ENCODE measurements around the gene PAK5.

The PAK5 gene

DNA sequence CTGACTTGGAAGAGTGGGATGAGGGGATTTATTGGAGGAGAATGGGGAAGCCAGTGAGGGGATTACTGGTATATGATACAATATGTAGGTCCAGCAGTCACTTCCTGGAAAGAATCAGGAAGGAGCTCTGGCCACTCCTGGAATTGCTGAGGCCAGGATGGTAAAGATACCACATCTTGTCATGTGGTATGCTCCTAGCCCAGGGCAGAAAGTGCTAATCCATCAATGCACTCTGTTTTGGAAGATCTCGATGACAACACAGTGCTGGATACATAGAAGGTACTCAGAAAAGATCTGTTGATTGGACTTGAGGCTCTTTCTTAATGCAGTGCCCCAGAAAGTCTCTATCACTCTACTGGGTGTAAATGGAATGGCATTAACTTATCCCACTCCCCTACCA, 271.9 kb downstream of the PAK5 start:
- no peak for DNase-seq
- peaks cover 17% of the 10 kb centered on the region for H3K4me1 ChIP-seq
- H3K36me3 ChIP-seq = no peaks in the 10 kb centered on the region
- H3K27me3 ChIP-seq = no peaks in the 10 kb centered on the region
- H3K9me3 ChIP-seq = no peaks in the 10 kb centered on the region
- no peak overlapping the region for H3K4me3 ChIP-seq (ENCODE audit: low read depth, low read length)
- no peak for TF ChIP-seq CTCF (IDR thresholded peaks at IDR 0.05; ENCODE audit: low read depth, low read length)

- Histone ChIP-seq H3K27me3 (no peaks in the 10 kb centered on the region), H3K4me3 (ENCODE audit: low read depth, low read length) (no peak overlapping the region), H3K9me3 (no peaks in the 10 kb centered on the region), H3K4me1 (peaks cover 12% of the 10 kb centered on the region), H3K36me3 (no peaks in the 10 kb centered on the region)
- TF ChIP-seq CTCF (IDR thresholded peaks at IDR 0.05; ENCODE audit: low read depth, low read length) = no peak
- no peak for DNase-seq
These were observed 272.8 kb downstream of the PAK5 start for GRCh38 chr20:9565910-9566550.

GRCh38 chr20:9557411-9557810, 281.5 kb downstream of the PAK5 start:
- TF ChIP-seq CTCF (IDR thresholded peaks at IDR 0.05; ENCODE audit: low read depth, low read length) = no peak
- Histone ChIP-seq H3K36me3 (no peaks in the 10 kb centered on the region), H3K4me3 (ENCODE audit: low read depth, low read length) (no peak overlapping the region)

GRCh38 chr20:9555781-9556180, 283.1 kb downstream of the PAK5 start:
- no peak overlapping the region for H3K4me3 ChIP-seq (ENCODE audit: low read depth, low read length)
- no peak for TF ChIP-seq CTCF (IDR thresholded peaks at IDR 0.05; ENCODE audit: low read depth, low read length)
- no peak for DNase-seq
- H3K4me1 ChIP-seq = peaks cover 6% of the 10 kb centered on the region
- H3K36me3 ChIP-seq = no peaks in the 10 kb centered on the region
- no peaks in the 10 kb centered on the region for H3K9me3 ChIP-seq
- no peaks in the 10 kb centered on the region for H3K27me3 ChIP-seq

More at GRCh38 chr20:9557411-9557810, 281.5 kb downstream of the PAK5 start:
- Histone ChIP-seq H3K9me3 (no peaks in the 10 kb centered on the region), H3K4me1 (no peaks in the 10 kb centered on the region; the same call in 1 of the 2 replicates), H3K27me3 (no peaks in the 10 kb centered on the region)
- no peak for DNase-seq

DNA sequence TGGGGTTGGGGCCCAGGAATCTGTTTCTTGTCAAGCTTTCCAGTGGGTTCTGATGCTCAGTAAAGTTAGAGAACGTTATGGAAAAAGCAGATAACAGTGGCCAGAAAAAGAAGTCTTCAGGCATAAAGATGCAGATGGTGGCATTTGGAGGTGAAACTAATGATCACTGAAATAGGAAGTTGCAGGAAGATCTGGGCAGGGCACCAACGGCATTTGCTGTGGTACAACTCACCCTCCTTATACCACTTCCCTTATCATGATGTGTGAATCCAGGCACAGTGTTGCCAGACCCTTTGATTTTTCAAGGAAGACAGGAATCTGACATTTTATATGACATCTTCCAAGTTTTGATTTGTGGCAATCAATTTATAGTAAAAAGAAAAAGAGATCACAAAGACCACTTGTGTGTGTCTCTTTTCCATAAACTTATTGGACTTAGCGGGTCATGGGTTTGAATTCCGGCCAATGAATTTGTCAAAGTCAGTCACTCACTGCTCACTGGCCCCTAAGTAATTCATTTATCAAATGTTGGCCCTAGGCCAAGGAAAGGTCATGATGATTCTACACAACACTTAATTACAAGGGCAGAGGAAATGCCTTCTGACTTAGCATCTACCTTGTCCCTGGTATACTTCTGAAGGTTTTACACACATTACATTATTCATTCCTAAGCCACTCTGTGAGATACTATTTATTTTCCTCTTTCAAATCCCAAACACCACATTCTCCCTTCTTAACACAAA, 286.9 kb downstream of the PAK5 start:
- H3K4me1 ChIP-seq = peaks cover 6% of the 10 kb centered on the region
- H3K4me3 ChIP-seq (ENCODE audit: low read depth, low read length) = no peak overlapping the region
- TF ChIP-seq CTCF (IDR thresholded peaks at IDR 0.05; ENCODE audit: low read depth, low read length) = no peak
- no peaks in the 10 kb centered on the region for H3K27me3 ChIP-seq
- H3K9me3 ChIP-seq = no peaks in the 10 kb centered on the region
- H3K36me3 ChIP-seq = no peaks in the 10 kb centered on the region
- peak; percentile 38 for DNase-seq

- Histone ChIP-seq H3K4me1 (peaks cover 6% of the 10 kb centered on the region), H3K27me3 (no peaks in the 10 kb centered on the region), H3K4me3 (ENCODE audit: low read depth, low read length) (no peak overlapping the region), H3K9me3 (no peaks in the 10 kb centered on the region), H3K36me3 (no peaks in the 10 kb centered on the region)
- DNase-seq = no peak
- no peak for TF ChIP-seq CTCF (IDR thresholded peaks at IDR 0.05; ENCODE audit: low read depth, low read length)
These were observed 288.0 kb downstream of the PAK5 start for GRCh38 chr20:9550871-9551270.
